Suprapubic skin (tissue), 4 donors: ENCODE data around the gene CRB2. TPM values are rescaled to one million over a fixed set of nuclear protein-coding genes. Genes with fewer than 3 reads are reported as not detected.
A peak's percentile ranks its signal among the peaks of the same experiment; 100 is the strongest.

Source experiments
- DNase-seq, 2 donors: peaks; one replicate each; pipeline ENCODE4 v3.0.0-alpha.2; 2019; ENCODE audit warnings: low spot score in 2 of 2
- H3K27ac ChIP-seq: fragments of 200-600 bp; sonication (generic); one replicate; pipeline ENCODE4 v1.5.1; 2019
- H3K27me3 ChIP-seq: fragments of 200-600 bp; sonication (generic); one replicate; pipeline ENCODE4 v1.5.1; 2019
- H3K36me3 ChIP-seq: fragments of 200-600 bp; sonication (generic); one replicate; pipeline ENCODE4 v1.5.1; 2019
- H3K4me1 ChIP-seq: fragments of 200-600 bp; sonication (generic); one replicate; pipeline ENCODE4 v1.5.1; 2019
- H3K4me3 ChIP-seq: fragments of 200-600 bp; sonication (generic); one replicate; pipeline ENCODE4 v1.5.1; 2019; ENCODE audit warnings: mild to moderate bottlenecking
- H3K9me3 ChIP-seq: fragments of 200-600 bp; sonication (generic); one replicate; pipeline ENCODE4 v1.5.1; 2019
- CTCF ChIP-seq, 2 donors: fragments of 200-600 bp in 1 of 2; fragments of 450-650 bp in 1 of 2; sonication (generic) in 1 of 2; IDR thresholded peaks; one replicate each; pipeline ENCODE4 v1.5.1; 2016 to 2019; ENCODE audit warnings: antibody characterized with exemption in 2 of 2, mild to moderate bottlenecking in 1 of 2, moderate library complexity in 1 of 2
- EP300 ChIP-seq: sonication (generic); formaldehyde crosslinking; IDR thresholded peaks from one replicate; pipeline ENCODE4 v1.6.1; 2017; ENCODE audit warnings: antibody characterized with exemption
- POLR2A ChIP-seq, 2 donors: fragments of 450-650 bp; IDR thresholded peaks; one replicate each; pipeline ENCODE4 v1.6.1; 2017; ENCODE audit warnings: antibody characterized with exemption in 2 of 2, mild to moderate bottlenecking in 2 of 2, moderate library complexity in 2 of 2
- POLR2AphosphoS5 ChIP-seq, 3 donors: sonication (generic); formaldehyde crosslinking; IDR thresholded peaks; one replicate each; pipeline ENCODE4 v1.6.1; 2017; ENCODE audit warnings: antibody characterized with exemption in 3 of 3
- WGBS: methylation state at CpG from one replicate; pipeline ENCODE4 v1.1.5; 2018; 5-methylcytosine and 5-hydroxymethylcytosine counted together
- total RNA-seq, 4 donors: library from RNA; depleted of rRNA; stranded (reverse); fragments of >200 nt; gene quantifications; one replicate each; pipeline ENCODE4 v1.1.0, GENCODE V29; 2016

CRB2 gene
- total RNA-seq, 4 donors from 2014 or later: not detected

- 81% methylated on average over 32 of the region's 32 CpGs for WGBS
- no peak overlapping the region for H3K27ac ChIP-seq
- DNase-seq: no peak
- H3K9me3 ChIP-seq: no peaks in the 10 kb centered on the region
- H3K4me1 ChIP-seq: peaks cover 25% of the 10 kb centered on the region
- no peaks in the 10 kb centered on the region for H3K27me3 ChIP-seq
- TF ChIP-seq POLR2AphosphoS5 (IDR thresholded peaks at IDR 0.05): no peak
- TF ChIP-seq POLR2A (IDR thresholded peaks at IDR 0.05): no peak
- TF ChIP-seq CTCF (IDR thresholded peaks at IDR 0.05): no peak
- TF ChIP-seq EP300: no peak
- peak overlapping the region; percentile 6 for H3K4me3 ChIP-seq
- H3K36me3 ChIP-seq: no peaks in the 10 kb centered on the region
Observed at GRCh38 chr9:123339666-123340510, 16.1 kb upstream of the CRB2 start.

GRCh38 chr9:123341816-123342215, 14.2 kb upstream of the CRB2 start:
- H3K9me3 ChIP-seq: no peaks in the 10 kb centered on the region
- H3K4me3 ChIP-seq: no peak overlapping the region
- no peak for DNase-seq
- H3K27me3 ChIP-seq: no peaks in the 10 kb centered on the region
- peaks cover 15% of the 10 kb centered on the region for H3K4me1 ChIP-seq
- no peaks in the 10 kb centered on the region for H3K36me3 ChIP-seq
- 88% methylated on average over 6 of the region's 6 CpGs for WGBS
- TF ChIP-seq EP300 (no peak), POLR2AphosphoS5 (IDR thresholded peaks at IDR 0.05) (no peak), CTCF (IDR thresholded peaks at IDR 0.05) (no peak)
- H3K27ac ChIP-seq: no peak overlapping the region

GRCh38 chr9:123342247-123342646, 13.8 kb upstream of the CRB2 start:
- peaks cover 15% of the 10 kb centered on the region for H3K4me1 ChIP-seq
- no peaks in the 10 kb centered on the region for H3K27me3 ChIP-seq
- H3K9me3 ChIP-seq: no peaks in the 10 kb centered on the region
- WGBS: 93% methylated on average over 5 of the region's 5 CpGs
- no peak for DNase-seq
- no peak overlapping the region for H3K27ac ChIP-seq
- no peaks in the 10 kb centered on the region for H3K36me3 ChIP-seq
- H3K4me3 ChIP-seq: no peak overlapping the region
- no peak for TF ChIP-seq POLR2AphosphoS5 (IDR thresholded peaks at IDR 0.05)
- TF ChIP-seq POLR2A (IDR thresholded peaks at IDR 0.05): no peak
- no peak for TF ChIP-seq CTCF (IDR thresholded peaks at IDR 0.05)
- no peak for TF ChIP-seq EP300

- Histone ChIP-seq H3K27ac (no peak overlapping the region), H3K4me3 (no peak overlapping the region), H3K4me1 (peaks cover 21% of the 10 kb centered on the region), H3K9me3 (no peaks in the 10 kb centered on the region), H3K36me3 (no peaks in the 10 kb centered on the region), H3K27me3 (peaks cover 5% of the 10 kb centered on the region)
- WGBS: 44% methylated on average over 9 of the region's 13 CpGs
- no peak for DNase-seq
- TF ChIP-seq POLR2AphosphoS5 (IDR thresholded peaks at IDR 0.05): no peak
Observed at GRCh38 chr9:123343443-123344191, 12.4 kb upstream of the CRB2 start.

GRCh38 chr9:123344192-123344949, 11.6 kb upstream of the CRB2 start:
- Histone ChIP-seq H3K27me3 (peaks cover 11% of the 10 kb centered on the region), H3K4me1 (peaks cover 21% of the 10 kb centered on the region), H3K9me3 (no peaks in the 10 kb centered on the region), H3K27ac (no peak overlapping the region), H3K36me3 (no peaks in the 10 kb centered on the region), H3K4me3 (no peak overlapping the region)
- no peak for TF ChIP-seq CTCF (IDR thresholded peaks at IDR 0.05)
- TF ChIP-seq EP300: no peak
- TF ChIP-seq POLR2AphosphoS5 (IDR thresholded peaks at IDR 0.05): no peak
- no peak for TF ChIP-seq POLR2A (IDR thresholded peaks at IDR 0.05)
- WGBS: 100% methylated on average over 7 of the region's 9 CpGs
- no peak for DNase-seq
